ENCODE measurements around the gene FCAR. TPM values are rescaled to one million over a fixed set of nuclear protein-coding genes. Genes with fewer than 3 reads are reported as not detected.

Gene FCAR
- total and polyA plus RNA-seq, 2 donors (not counting 1 experiment from before 2014, with no cell fraction given), result 1.9 TPM; not detected in 1

Small RNA genes lying within 50 kb of the gene (small RNA-seq; reads per million reads assigned to genes)
- gene RNU6-222P (ENCODE audit: insufficient read length, low read depth, low replicate concordance), result 2.7 reads per million, percentile 38 among the genes with 10 or more reads in this experiment

Other genes with a start within 250 kb of the FCAR start
- gene LILRB1, start 243.8 kb upstream of the FCAR start, total RNA-seq, result 136 and 138 TPM in 2 replicates
- 170 and 172 TPM in 2 replicates for gene LILRB1, start 243.8 kb upstream of the FCAR start, polyA plus RNA-seq
- 0.61 and 1.1 TPM in 2 replicates for gene LILRB4, start 211.2 kb upstream of the FCAR start, total RNA-seq
- gene LILRB4, start 211.2 kb upstream of the FCAR start, polyA plus RNA-seq, result 1.2 and 2.8 TPM in 2 replicates
- gene KIR3DL3, start 149.8 kb upstream of the FCAR start, total RNA-seq, result not detected in 2 replicates
- not detected in 2 replicates for gene KIR3DL3, start 149.8 kb upstream of the FCAR start, polyA plus RNA-seq
- not detected in 2 replicates for gene KIR2DL3, start 135.7 kb upstream of the FCAR start, total RNA-seq
- gene KIR2DL3, start 135.7 kb upstream of the FCAR start, polyA plus RNA-seq, result 0.07 TPM in 1 of 2 replicates, not detected in the other
- not detected in 2 replicates for gene KIR2DL1, start 104.4 kb upstream of the FCAR start, total RNA-seq
- gene KIR2DL1, start 104.4 kb upstream of the FCAR start, polyA plus RNA-seq, result 0.04 and 0.22 TPM in 2 replicates
- not detected in 2 replicates for gene KIR2DL4, start 70.6 kb upstream of the FCAR start, total RNA-seq
- gene KIR2DL4, start 70.6 kb upstream of the FCAR start, polyA plus RNA-seq, result not detected in 2 replicates
- gene KIR3DL1, start 57.8 kb upstream of the FCAR start, total RNA-seq, result not detected in 2 replicates
- gene KIR3DL1, start 57.8 kb upstream of the FCAR start, polyA plus RNA-seq, result 0.06 TPM in 1 of 2 replicates, not detected in the other
- gene KIR2DS4, start 41.6 kb upstream of the FCAR start, total RNA-seq, result not detected in 2 replicates
- not detected in 2 replicates for gene KIR2DS4, start 41.6 kb upstream of the FCAR start, polyA plus RNA-seq
- 0.17 TPM in 1 of 2 replicates, not detected in the other for gene KIR3DL2, start 23.8 kb upstream of the FCAR start, total RNA-seq
- 0.10 and 0.30 TPM in 2 replicates for gene KIR3DL2, start 23.8 kb upstream of the FCAR start, polyA plus RNA-seq
- gene NCR1, start 31.9 kb downstream of the FCAR start, total RNA-seq, result not detected in 2 replicates
- 0.40 and 2.4 TPM in 2 replicates for gene NCR1, start 31.9 kb downstream of the FCAR start, polyA plus RNA-seq
- 0.07 TPM in 1 of 2 replicates, not detected in the other for gene NLRP7, start 73.3 kb downstream of the FCAR start, total RNA-seq
- gene NLRP7, start 73.3 kb downstream of the FCAR start, polyA plus RNA-seq, result 0.07 and 0.13 TPM in 2 replicates
- gene NLRP2, start 92.1 kb downstream of the FCAR start, total RNA-seq, result 17.1 and 19.2 TPM in 2 replicates
- 1.9 and 13.8 TPM in 2 replicates for gene NLRP2, start 92.1 kb downstream of the FCAR start, polyA plus RNA-seq
- gene GP6, start 164.0 kb downstream of the FCAR start, total RNA-seq, result 0.20 TPM in 1 of 2 replicates, not detected in the other
- gene GP6, start 164.0 kb downstream of the FCAR start, polyA plus RNA-seq, result 0.43 and 0.55 TPM in 2 replicates
- 17.5 and 20.2 TPM in 2 replicates for gene RDH13, start 188.9 kb downstream of the FCAR start, total RNA-seq
- gene RDH13, start 188.9 kb downstream of the FCAR start, polyA plus RNA-seq, result 13.4 and 20.4 TPM in 2 replicates
- gene EPS8L1, start 201.6 kb downstream of the FCAR start, total RNA-seq, result 1.0 and 1.3 TPM in 2 replicates
- gene EPS8L1, start 201.6 kb downstream of the FCAR start, polyA plus RNA-seq, result 0.39 and 0.72 TPM in 2 replicates
- gene PPP1R12C, start 243.4 kb downstream of the FCAR start, total RNA-seq, result 174 and 179 TPM in 2 replicates
- 145 and 231 TPM in 2 replicates for gene PPP1R12C, start 243.4 kb downstream of the FCAR start, polyA plus RNA-seq